ENCODE measurements around the gene RETN.

Gene RETN

DNA sequence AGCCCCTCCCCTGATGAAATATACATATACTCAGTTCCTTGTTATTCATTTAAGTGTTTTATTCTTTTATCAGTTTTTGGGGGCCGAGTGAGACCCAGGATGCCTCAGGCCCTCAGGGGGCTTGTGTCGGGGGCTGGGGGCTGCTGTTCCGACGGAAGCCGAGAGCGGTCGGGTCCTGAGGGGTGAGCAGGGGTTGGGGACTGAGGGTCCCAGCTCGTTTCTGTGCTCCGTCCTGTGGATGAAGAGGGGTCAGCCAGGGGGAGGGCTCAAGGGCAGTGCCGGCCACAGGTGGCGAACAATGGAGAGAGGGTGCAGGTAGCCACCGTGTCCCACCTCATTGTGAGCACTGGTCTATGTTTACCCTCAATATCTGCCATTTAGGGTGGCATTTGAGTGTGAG is 37.3 kb upstream of the RETN start:
- TF ChIP-seq, protein P1, sequence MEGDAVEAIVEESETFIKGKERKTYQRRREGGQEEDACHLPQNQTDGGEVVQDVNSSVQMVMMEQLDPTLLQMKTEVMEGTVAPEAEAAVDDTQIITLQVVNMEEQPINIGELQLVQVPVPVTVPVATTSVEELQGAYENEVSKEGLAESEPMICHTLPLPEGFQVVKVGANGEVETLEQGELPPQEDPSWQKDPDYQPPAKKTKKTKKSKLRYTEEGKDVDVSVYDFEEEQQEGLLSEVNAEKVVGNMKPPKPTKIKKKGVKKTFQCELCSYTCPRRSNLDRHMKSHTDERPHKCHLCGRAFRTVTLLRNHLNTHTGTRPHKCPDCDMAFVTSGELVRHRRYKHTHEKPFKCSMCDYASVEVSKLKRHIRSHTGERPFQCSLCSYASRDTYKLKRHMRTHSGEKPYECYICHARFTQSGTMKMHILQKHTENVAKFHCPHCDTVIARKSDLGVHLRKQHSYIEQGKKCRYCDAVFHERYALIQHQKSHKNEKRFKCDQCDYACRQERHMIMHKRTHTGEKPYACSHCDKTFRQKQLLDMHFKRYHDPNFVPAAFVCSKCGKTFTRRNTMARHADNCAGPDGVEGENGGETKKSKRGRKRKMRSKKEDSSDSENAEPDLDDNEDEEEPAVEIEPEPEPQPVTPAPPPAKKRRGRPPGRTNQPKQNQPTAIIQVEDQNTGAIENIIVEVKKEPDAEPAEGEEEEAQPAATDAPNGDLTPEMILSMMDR (IDR thresholded peaks at IDR 0.05; ENCODE audit: insufficient read depth, low read length, poor library complexity, severe bottlenecking), result no peak
- Histone ChIP-seq H3K4me3 (replicated peaks; ENCODE audit: low read depth, low read length) (no peak overlapping the region), H3K36me3 (ENCODE audit: control insufficient read depth, insufficient read depth, low read length) (peaks cover 3% of the 10 kb centered on the region), H3K27me3 (replicated peaks; ENCODE audit: control insufficient read depth, insufficient read depth, low read length) (no peaks in the 10 kb centered on the region)
- DNase-seq (ENCODE audit: extremely low read depth, insufficient read length), result no peak

DNA sequence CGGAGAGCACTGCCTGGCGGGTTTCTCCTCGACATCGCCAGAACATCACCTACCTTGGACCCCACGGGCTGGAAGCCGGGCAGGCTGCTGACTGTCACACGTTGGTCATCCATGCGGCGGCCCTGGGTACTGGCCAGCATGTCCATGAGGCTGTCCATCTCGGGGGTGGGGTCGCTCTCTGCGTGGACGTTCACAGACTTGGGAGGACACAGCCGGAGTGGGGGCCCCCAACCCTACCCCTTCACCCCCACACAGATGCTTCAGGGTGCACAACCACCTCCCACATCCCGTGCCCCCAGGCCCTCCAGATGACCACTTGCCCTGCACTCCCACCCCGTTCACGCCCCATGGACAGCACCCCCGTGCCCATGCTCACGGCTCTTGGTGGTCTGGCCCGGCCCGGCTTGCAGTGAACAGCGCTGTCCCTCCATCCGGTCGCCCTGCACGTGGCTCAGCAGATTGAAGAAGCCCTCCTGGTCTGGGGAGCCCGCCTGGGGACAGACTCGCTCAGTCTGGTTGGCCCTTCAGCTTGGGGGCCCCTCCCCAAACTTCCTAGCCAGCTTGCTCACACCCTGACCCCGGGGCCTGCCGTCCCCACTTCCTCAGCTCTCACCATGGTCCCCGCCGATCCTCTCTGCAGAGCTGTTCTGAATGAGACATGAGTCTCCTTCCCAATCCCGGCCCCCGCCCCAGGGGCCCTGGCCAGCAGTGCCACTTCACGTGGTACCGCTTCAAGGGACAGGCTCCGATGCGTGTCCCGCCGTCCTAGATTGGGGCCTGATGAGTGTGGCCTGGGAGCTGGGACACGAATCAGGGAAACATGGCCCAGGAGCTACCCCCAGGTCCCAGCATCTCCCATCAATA is 36.3 kb upstream of the RETN start:
- Histone ChIP-seq H3K27me3 (replicated peaks; ENCODE audit: control insufficient read depth, insufficient read depth, low read length) (no peaks in the 10 kb centered on the region), H3K4me3 (replicated peaks; ENCODE audit: low read depth, low read length) (no peak overlapping the region), H3K36me3 (ENCODE audit: control insufficient read depth, insufficient read depth, low read length) (peaks cover 2% of the 10 kb centered on the region; the same call in 1 of the 2 replicates)
- TF ChIP-seq, protein P1 (IDR thresholded peaks at IDR 0.05; ENCODE audit: insufficient read depth, low read length, poor library complexity, severe bottlenecking), result no peak
- no peak for DNase-seq (ENCODE audit: extremely low read depth, insufficient read length)

DNA sequence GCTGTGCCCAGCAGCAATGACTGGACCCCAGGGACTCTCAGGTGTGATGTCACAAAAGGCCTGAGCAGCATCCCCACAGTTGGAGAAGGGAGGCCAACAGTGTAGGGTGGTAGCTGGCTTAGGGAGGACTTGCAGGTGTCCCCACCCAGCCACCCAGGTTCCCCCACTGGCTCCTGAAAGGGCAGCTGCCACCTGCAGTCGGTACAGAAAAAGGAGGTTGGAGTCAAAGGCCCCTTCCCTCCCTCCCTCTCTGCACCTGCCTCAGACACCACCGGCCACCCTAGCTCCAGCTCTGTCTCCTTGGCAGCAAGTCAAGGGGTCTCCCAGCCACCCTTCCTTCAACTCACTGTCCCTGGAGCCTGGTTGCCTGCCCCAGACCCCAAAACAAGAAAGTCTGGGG is 35.2 kb upstream of the RETN start, which contains the start of gene PCP2:
TSS of gene PCP2 (minus strand) at position 22 of the 400 bp plus-strand sequence. CDS start 262 bp downstream, outside the sequence.
- TF ChIP-seq, protein P1 (IDR thresholded peaks at IDR 0.05; ENCODE audit: insufficient read depth, low read length, poor library complexity, severe bottlenecking), result no peak
- no peaks in the 10 kb centered on the region for H3K27me3 ChIP-seq (replicated peaks; ENCODE audit: control insufficient read depth, insufficient read depth, low read length)

DNA sequence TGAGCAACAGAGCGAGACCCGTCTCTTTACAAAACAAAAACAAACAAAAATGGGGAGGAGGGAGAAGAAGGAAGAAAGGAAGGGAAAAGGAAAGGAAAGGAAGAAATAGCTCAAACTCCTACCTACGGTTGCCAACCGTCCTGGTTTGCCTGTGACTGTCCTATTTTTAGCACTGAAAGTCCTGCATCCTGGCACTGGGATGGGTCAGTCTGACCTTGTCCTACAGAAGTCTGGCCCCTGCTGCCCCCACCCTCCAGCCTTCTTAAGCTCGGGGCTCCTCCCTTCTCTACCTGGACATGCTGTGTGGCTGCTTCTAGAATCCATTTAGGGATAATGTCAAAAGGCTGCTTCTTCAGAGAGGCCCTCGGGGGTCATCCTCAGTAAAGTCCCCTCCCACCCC is 33.2 kb upstream of the RETN start:
- H3K36me3 ChIP-seq (ENCODE audit: control insufficient read depth, insufficient read depth, low read length), result peaks cover 4% of the 10 kb centered on the region
- TF ChIP-seq, protein P1 (IDR thresholded peaks at IDR 0.05; ENCODE audit: insufficient read depth, low read length, poor library complexity, severe bottlenecking), result no peak
- no peaks in the 10 kb centered on the region for H3K27me3 ChIP-seq (replicated peaks; ENCODE audit: control insufficient read depth, insufficient read depth, low read length)
- no peak overlapping the region for H3K4me3 ChIP-seq (replicated peaks; ENCODE audit: low read depth, low read length)
- DNase-seq (ENCODE audit: extremely low read depth, insufficient read length), result no peak

More for the DNA sequence above, 35.2 kb upstream of the RETN start, which contains the start of gene PCP2:
- no peak within 1 kb of the TSS for H3K4me3 ChIP-seq (replicated peaks; ENCODE audit: low read depth, low read length)
- H3K36me3 ChIP-seq (ENCODE audit: control insufficient read depth, insufficient read depth, low read length), result peaks cover 1% of the 10 kb centered on the region; the same call in 1 of the 2 replicates
- DNase-seq (ENCODE audit: extremely low read depth, insufficient read length), result no peak

DNA sequence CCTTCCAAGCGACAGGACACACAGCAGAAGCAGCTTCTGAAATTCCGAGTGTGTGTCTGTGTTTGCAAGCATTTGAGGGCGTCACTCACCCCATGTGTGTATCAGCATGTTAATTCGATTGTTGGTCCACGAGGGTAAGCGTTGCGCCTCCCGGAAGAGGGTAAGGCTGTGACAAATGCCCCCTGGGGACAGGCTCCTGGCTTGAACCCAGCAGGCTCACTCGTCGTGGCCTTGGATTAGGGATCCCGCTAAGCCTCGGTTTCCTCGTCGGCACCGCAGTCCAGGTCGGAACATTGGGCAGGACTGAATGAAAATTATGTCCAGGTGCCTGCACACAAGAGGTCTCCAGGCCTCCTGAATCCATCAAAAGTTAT is 32.5 kb upstream of the RETN start:
- Histone ChIP-seq H3K4me3 (replicated peaks; ENCODE audit: low read depth, low read length) (peak overlapping the region; percentile 90), H3K36me3 (ENCODE audit: control insufficient read depth, insufficient read depth, low read length) (peaks cover 6% of the 10 kb centered on the region), H3K27me3 (replicated peaks; ENCODE audit: control insufficient read depth, insufficient read depth, low read length) (no peaks in the 10 kb centered on the region)
- no peak for DNase-seq (ENCODE audit: extremely low read depth, insufficient read length)
- TF ChIP-seq, protein P1 (IDR thresholded peaks at IDR 0.05; ENCODE audit: insufficient read depth, low read length, poor library complexity, severe bottlenecking), result no peak

Data from GM06990 (cell line).